HG02610 (cell line): ENCODE measurements around the gene STAG2.
"Not testable (repeated sequence)": the region's sequence is repeated elsewhere in the genome, so short reads cannot be mapped to it uniquely, and the experiment has no call there.

ENCODE experiments used
- ATAC-seq: cut with Tn5 transposase; IDR thresholded peaks from one replicate; pipeline ENCODE4 v1.9.1; 2021; ENCODE audit warnings: mild to moderate bottlenecking, moderate library complexity; ENCODE audit not compliant: unreplicated experiment

The STAG2 gene

DNA sequence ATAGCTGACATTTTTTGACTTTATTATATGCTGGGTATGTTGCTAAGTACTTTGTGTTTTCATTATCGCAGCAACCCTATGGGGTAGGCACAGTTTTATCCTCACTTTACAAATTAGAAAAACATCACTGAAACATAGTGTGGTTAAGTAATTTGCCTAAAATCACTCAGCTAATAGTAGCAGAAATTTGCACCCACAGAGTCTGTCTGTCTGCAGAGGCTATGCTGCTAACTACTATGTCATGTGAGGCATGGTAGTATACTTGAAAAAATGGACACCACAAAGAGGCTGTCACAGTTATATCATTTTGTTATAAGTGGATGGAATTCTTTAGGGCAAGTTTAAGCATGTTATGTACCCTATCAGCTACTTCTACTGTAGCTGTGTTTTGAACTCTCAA is 69.0 kb downstream of the STAG2 start:
- ATAC-seq: peak; percentile 88

DNA sequence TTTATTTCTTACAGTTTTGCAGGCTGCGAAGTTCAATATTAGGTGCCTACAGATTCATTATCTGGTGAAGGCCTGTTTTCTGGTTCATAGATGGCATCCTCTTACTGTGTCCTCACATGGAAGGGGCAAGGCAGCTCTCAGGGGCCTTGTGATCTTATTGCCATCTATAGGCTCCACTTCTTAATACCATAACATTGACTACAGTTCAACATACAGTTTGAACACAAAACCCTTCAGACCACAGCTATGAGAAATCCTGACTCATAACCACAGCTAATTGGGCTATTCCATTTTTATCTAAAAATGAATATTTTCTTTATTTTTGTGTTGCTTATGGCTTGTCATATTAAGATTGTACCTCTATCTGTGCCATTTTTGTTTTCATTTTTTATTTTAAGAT is 72.3 kb downstream of the STAG2 start:
- no peak for ATAC-seq

DNA sequence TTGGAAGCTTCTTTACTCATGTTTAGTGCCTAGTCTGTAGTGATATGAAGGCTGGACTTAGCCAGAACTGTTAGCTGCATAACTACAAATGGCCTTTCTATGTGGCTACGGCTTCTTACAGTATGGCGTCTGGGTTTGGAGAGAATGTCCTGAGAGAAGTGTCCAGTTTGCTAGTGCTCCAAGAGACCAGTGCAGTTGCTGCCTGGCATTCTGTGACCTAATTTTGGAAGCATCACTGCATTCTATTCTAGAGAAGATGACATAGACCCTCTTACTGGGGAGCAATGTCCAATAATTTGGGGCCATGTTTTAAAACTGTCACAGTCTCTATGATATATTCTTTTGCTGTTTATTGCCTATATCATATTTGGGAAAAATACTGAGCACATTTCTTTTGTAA is 74.2 kb downstream of the STAG2 start:
- no peak for ATAC-seq

GRCh38 chrX:124042042-124042441 is 80.5 kb downstream of the STAG2 start:
- ATAC-seq: no peak

GRCh38 chrX:124045109-124045508 is 83.6 kb downstream of the STAG2 start:
- no peak for ATAC-seq

DNA sequence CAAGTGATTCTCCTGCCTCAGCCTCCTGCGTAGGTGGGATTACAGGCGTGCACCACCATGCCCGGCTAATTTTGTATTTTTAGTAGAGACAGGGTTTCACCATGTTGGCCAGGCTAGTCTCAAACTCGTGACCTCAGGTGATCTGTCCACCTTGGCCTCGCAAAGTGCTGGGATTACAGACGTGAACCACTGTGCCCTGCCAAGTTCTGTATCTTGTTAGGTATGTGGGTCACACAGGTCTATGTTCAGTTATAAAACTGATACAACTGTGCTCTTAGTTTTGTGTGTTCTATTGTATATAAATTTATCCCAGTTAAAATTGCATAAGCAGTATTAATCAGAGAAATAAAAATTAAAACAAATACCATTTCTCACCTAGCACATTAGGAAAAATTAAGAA is 122.9 kb downstream of the STAG2 start:
- ATAC-seq: not testable (repeated sequence)

- ATAC-seq: no peak
Observed at GRCh38 chrX:124085063-124085462, 123.6 kb downstream of the STAG2 start.

GRCh38 chrX:124086411-124086810 is 124.9 kb downstream of the STAG2 start:
- no peak for ATAC-seq

GRCh38 chrX:124087000-124087746 is 125.7 kb downstream of the STAG2 start:
- ATAC-seq: no peak

- no peak for ATAC-seq
Observed at GRCh38 chrX:124093222-124093621, 131.7 kb downstream of the STAG2 start.

- no peak for ATAC-seq
Observed at GRCh38 chrX:124097116-124097515, 135.6 kb downstream of the STAG2 start.

DNA sequence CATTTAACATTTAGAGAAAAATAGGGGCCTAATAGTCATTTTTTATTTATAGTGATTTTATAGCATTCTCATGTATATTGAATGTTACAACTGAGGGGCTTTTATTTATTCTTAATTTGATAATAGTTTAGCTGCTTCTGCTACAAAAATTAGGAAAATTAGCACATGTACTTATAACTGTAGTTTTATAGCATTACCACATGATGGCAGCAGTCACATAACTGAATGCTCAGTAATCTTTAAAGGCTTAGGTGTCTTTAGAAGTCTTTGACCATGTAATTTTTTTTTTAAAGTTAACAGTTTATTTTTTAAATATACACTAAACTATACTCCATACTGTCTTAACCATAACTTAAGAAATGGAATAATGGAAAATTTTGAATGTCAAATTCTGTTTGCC is 136.6 kb downstream of the STAG2 start:
- no peak for ATAC-seq

GRCh38 chrX:124103966-124104365 is 142.5 kb downstream of the STAG2 start:
- ATAC-seq: no peak

DNA sequence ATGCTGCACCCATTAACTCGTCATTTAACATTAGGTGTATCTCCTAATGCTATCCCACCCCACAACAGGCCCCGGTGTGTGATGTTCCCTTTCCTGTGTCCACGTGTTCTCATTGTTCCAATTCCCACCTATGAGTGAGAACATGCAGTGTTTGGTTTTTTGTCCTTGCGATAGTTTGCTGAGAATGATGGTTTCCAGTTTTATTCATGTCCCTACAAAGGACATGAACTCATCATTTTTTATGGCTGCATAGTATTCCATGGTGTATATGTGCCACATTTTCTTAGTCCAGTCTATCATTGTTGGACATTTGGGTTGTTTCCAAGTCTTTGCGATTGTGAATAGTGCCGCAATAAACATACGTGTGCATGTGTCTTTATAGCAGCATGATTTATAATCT is 143.0 kb downstream of the STAG2 start:
- ATAC-seq: not testable (repeated sequence)

DNA sequence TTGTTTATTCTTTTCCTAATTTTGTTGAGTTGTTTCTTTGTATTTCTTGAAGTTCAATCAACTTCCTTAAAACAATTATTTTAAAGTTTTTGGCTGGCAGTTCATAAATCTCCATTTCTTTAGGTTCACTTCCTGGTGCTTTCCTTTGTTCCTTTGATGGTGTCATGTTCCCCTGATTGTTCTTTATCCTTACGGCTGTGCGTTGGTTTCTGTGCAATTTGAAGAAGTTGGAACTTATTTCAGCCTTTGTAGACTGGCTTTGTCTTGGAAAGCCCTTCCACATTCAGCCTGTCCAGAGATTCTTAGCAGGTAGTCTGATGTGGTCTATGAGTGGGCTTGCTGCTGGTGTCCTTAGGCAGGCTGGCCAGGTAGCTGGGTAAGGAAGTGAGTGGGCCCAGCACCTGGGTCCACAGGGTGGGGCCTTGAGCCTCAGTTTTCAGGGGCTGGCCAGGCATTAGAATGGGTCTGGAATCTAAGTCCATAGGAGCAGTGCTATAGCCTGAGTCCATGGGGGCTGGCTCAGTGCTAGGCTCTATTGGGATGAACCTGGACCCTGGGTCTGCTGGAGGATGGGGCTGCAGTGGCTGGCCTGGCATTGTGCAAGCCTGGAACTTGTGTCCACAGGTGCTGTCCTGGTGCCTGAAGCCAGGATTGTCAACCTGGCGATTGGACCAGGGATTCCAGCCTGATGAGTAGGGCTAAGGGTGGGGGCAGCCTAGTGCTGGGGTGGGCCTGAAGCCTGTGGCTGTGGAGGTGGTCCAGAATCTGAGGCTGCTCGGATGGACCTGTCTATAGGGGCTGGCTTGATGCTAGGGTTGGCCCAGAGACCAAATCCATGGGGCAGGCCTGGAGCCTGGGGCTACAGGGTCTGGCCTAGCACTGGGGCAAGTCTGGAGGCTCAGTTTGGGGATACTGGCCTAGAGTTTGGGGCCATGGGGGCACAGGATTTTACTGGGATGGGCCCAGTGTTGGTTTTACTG is 152.4 kb downstream of the STAG2 start:
- ATAC-seq: no peak

DNA sequence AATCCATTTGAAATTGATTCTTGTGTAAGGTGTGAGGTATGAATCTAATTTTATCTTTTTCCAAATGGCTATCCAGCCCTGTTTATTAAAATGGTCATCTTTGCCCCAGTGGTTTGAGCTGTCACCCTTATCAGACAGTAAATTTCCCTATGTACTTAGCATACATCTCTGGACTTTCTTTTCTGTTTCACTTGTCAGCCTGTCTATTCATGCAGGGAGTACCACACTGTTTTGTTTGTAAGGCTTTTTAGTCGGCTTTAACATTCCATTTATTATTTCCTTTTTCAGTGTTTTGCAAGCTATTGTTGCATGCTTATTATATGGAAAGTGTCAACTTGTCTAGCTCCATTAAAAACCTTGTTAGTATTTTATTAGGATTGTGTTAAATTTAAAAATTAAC is 155.8 kb downstream of the STAG2 start:
- peak; percentile 62 for ATAC-seq

DNA sequence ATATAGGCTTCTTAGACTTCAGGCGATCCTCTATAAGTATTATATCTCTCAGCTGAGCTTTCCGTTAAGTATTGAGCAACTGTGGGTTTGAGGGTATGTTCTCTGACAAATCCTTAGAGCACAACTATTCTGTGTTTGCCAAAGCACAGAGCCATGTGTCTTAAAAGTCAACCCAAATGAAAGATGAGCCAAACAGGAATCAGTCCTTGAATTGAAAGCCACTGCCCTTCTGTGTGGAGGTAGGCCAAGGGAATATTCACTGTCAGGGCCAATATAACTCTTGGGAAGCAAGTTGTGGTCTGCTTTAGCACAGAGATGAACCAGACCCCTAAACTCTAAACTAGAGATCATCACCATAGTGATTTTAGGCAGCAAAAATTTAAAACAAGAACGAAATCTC is 164.0 kb downstream of the STAG2 start:
- ATAC-seq: no peak

DNA sequence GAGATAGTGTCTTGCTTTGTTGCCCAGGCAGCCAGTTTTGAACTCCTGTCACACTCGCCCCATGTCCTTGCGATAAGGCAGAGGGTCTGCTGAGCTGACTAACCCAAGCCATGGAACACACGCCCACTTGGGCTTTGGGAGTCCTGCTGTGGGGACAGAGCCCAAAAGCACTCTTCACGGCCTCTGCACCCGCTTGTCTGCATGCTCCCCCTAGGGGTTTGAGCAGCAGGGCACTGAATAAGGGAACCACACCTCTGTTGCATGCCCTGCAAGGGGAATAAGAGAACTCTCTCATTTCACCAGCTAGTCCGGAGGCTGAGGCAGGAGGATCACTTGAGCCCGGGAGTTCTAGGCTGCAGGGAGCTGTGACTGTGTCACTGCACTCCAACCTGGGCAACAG is 166.0 kb downstream of the STAG2 start:
- ATAC-seq: no peak

DNA sequence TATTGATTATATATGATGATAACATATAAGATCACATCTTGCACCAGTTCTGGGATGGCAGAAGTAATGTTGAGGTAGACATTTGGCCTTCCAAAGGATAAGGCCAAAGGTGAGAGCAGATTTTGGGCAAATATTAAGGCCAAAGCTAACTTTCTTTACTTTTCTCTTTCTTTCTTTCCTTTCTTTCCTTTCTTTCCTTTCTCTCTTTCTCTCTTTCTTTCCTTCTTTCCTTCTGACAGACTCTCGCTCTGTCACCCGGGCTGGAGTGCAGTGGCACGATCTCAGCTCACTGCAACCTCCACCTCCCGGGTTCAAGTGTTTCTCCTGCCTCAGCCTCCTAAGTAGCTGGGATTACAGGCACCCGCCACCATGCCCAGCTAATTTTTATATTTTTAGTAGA is 170.9 kb downstream of the STAG2 start:
- ATAC-seq: not testable (repeated sequence)

DNA sequence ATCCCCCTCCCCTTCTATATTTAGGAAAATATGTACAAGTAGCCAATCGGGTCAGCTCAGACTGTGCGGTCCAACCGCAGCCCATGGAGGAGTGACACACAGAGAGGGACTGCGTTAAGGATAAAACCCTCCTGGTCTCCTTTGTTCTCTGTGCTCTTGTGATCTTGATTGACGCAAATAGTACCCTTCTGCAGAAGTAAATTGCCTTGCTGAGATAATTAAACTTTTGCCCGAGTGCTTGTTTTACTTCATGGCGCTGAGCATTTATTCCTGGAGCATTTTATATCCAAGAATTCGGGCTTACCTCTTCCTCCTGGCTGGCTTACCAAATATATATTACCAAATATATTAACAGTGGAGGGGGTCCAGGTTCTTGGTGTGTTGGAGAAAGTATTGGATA is 184.2 kb downstream of the STAG2 start:
- ATAC-seq: no peak

GRCh38 chrX:124151195-124151594 is 189.7 kb downstream of the STAG2 start:
- no peak for ATAC-seq
